HK-2 (cell line): ENCODE results near the gene LRRC28.

Experiments
- DNase-seq: peaks from one replicate; pipeline ENCODE4 v3.0.0-alpha.2; 2018; ENCODE audit not compliant: unreplicated experiment

The LRRC28 gene

DNA sequence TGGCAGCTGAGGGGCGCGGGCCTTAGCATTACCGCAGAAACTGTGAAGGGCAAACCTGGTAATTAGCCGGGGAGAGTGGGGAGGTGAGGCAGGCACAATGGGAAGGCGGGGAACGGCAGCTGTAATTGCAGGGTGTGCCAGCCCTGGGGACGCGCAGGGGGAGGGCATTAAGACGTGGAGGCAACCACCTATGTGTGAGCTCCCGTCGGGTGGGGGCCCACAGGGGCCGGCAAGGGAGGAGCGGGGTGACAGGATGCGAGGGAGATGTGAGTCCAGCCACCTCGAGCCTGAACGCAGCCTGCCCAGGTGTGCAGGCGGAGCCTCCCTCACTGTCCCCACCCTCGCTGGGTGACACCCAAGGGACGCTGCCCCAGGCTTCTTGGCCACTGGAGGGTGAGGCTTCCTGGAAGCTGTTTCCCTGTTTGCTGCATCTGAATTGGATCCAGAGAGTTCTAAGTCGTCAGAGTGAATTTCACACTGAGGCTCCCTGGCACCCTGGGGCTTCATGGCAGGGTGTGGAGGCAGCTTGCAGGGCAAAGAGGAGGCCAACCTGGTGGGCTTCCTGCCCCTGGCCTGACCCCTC lies 183.9 kb downstream of the LRRC28 start:
- DNase-seq: no peak

DNA sequence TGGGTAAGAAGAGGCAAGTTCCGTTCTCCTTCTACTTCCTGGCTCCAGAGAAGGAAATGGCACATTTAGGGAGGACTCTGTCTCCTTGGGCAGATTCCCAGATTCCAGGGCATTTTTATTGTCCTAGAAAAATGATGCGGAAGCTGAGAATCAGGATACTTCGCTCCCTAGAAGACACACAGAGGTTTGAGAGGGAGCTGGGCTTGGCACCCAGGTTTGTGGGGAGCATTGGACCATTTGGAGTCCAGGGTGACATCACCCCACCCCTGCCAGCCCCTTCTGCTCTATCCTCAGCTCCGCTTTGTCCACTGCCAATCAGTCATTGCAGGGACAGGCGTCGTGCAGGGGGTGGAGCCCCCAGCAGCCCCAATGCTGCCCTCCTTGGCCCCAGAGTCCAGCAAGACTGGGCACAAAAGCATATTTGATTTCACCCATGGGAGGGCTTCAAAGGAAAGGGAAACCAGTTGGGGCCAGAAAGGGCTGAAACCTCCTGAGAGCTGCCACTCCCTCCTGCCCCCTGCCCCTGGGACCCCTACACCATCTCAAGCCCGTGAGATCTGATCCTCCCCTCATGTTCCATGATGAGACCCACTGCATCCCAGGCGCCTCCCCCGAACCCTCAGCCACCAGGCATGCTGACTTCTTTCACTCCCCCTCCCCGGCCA lies 184.7 kb downstream of the LRRC28 start:
- DNase-seq: no peak

GRCh38 chr15:99436542-99437314 lies 185.4 kb downstream of the LRRC28 start:
- DNase-seq: no peak

DNA sequence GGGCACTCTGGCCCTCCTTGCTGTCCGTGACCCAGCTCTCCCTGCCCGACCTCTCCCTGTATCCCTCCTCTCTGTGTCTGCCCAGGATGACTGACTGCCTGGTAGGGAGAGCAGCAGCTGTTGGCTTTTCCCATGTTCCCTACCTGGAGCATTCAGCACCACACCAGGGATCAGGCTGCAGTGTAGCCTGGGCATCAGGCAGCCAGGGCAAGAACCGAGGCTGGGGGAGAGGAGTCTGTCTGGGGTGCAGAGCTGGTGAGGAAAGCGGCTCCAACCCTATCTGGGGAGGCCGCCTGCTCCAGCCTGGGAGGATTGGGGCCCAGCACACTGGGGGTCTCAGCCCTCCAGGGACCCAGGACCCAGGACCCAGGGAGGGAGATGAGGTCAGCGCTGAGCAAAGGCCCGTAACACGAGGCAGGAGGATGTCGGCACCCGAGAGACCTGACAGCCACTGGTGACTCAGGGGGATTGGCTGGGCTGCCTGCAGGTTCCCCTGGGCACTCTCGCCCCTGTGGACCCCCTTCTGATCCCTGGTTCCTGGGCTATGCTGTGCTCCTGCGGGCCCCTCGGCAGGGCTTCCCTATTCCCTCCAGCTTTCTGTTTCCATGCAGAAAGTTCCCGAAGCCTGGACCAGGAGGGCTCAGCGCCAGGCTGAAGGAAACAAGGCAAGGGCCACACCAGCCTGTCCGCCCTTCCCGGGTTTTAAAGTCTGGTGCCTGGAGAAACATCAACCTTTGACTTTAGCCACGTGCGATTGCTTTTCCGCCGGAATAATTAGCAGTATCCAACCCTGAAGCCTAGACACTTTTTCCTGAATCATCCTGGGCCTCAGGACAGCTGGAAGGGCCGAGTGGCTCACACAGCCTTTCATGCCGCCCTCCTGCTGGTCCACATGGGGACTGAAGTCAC lies 186.3 kb downstream of the LRRC28 start:
- DNase-seq: no peak

- no peak for DNase-seq
These were observed 186.9 kb downstream of the LRRC28 start for GRCh38 chr15:99438224-99438585.

- no peak for DNase-seq
These were observed 187.6 kb downstream of the LRRC28 start for GRCh38 chr15:99438691-99439523.

DNA sequence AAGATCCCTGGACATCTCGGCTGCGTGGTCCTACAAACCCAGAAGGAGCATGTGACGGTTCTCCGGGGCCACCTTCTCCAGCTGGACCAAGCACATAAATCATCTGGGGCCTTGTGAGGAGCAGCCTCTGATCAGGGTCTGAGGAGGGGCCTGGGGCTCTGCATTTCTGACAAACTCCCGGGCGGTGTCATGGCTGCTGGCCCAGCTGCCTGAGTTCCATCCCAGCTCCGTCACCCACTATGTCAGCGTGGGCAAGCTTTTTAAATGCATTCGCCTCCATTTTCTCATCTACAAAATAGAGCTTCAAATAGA lies 188.2 kb downstream of the LRRC28 start:
- DNase-seq: no peak

- no peak for DNase-seq
These were observed 188.7 kb downstream of the LRRC28 start for GRCh38 chr15:99440029-99440428.
